NCI-H146 treated with DMSO at 0.1 percent for 48 hours (cell line): ENCODE results near the gene PPM1H.
"Not testable (repeated sequence)": the region's sequence is repeated elsewhere in the genome, so short reads cannot be mapped to it uniquely, and the experiment has no call there.

Experiments used
- DNase-seq: peaks from one replicate; lab custom pipeline; 2025; ENCODE audit not compliant: unreplicated experiment; lab: John Stamatoyannopoulos, UW

PPM1H gene

DNA sequence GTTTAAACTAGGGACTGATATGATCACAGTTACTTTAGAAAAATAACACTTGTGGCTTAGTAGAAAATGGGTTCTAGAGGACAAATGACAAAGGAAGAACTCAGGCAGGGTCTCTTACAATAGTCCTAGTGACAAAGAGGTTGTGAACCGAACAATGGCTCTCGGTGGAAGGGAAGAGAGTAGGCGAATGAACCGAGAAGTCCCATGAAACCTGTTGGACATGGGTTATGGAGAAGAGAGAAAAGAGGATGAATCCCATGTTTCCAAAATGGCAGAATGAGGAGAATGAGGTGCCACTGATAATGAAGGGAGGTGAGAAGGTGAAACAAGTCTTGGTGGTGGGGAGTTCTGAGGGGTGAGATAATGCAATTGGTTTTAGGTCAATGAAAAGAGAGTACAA is 94.1 kb downstream of the PPM1H start:
- DNase-seq, result no peak

- DNase-seq, result no peak
Observed at GRCh38 chr12:62839869-62840660, 94.9 kb downstream of the PPM1H start.

GRCh38 chr12:62834971-62835547 is 99.9 kb downstream of the PPM1H start:
- no peak for DNase-seq

GRCh38 chr12:62834406-62834805 is 100.5 kb downstream of the PPM1H start:
- peak; percentile 26 for DNase-seq

- no peak for DNase-seq
Observed at GRCh38 chr12:62833634-62834033, 101.3 kb downstream of the PPM1H start.

GRCh38 chr12:62832558-62832957 is 102.4 kb downstream of the PPM1H start:
- DNase-seq, result no peak

- no peak for DNase-seq
Observed at GRCh38 chr12:62832027-62832426, 102.9 kb downstream of the PPM1H start.

- no peak for DNase-seq
Observed at GRCh38 chr12:62827855-62828254, 107.1 kb downstream of the PPM1H start.

GRCh38 chr12:62827042-62827441 is 107.9 kb downstream of the PPM1H start:
- no peak for DNase-seq

DNA sequence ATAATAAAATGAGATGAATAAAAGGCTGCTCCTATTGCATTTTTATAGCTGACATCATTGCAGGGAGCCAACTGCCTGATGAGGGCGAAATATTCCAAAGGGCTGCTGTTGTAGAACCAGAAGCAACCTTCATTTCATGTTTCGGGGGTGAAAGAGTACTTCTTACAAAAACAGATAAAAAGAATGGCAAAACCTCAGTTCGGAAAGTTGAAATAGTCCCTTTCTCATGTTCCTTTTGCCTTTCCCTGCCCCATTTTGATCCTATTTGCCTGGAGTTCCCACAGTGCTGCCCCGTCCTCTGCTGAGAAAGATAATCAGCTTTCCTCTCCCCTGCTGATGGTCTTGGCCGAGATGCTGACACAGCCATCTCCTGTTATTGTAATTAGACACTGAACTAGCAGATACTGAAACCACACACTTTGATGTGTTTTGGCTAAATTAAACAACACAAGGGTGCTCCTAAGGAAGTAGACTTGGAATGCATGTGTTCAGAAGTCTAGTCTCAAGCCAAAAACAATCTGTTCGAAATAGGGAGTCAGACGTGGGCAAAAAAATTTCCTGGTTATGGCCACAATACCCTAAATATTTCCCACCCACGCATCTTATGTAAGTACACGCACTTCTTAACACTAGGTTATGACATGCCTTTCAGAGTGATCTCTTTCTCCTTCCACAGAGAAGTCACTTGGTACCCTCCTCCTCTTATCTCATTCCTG is 117.2 kb downstream of the PPM1H start:
- peak; percentile 15 for DNase-seq

DNA sequence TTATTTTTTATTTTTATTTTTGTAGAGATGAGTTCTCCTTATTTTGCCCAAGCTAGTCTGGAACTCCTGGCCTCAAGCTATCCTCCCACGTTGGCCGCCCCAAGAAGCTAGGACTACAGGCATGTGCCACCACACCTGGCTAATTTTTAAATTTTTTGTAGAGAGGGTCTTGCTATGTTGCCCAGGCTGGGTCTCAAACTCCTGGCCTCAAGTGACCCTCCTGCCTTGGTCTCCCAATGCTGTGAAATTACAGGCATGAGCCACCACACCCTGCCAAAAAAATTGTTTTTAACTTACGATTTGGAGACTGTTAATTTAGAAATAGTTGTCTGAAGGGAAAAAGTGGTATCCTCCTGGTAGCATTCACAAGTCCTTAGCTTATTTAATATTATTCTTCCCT is 120.7 kb downstream of the PPM1H start:
- DNase-seq, result no peak

GRCh38 chr12:62813031-62813829 is 121.7 kb downstream of the PPM1H start:
- DNase-seq, result no peak

- DNase-seq, result not testable (repeated sequence)
Observed at GRCh38 chr12:62811481-62811880, 123.5 kb downstream of the PPM1H start.

DNA sequence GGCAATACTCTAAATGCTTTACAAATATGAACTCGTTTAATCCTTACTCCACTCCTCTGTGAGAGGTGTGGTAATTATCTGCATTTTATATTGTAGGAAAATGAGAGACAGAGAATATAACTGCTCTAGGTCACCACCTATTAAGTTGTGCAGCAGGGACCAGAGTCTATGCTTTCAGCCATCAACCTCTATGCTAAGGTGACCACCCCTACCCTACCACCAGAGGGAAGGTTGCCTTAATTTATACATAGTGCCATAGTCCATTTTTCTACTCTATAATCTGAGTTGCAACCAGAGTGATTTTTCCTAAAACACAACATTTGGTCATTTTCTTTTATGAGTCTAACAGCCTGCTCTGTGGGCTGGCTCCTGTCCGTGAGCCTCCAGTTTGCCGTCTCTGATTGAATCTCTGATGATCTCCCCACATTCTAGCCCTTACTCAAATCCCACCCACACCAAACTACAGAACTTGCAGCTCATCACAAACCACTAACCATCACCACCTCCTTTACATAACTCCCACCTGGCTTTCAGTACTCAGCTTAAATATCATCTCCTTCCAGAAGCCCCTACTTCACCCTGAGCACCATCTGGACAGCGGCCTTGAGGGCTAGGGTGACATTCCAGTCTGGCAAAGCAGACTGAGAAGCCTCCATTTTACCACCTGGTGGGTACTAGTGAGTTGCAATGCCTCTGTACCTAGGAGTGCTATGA is 126.6 kb downstream of the PPM1H start:
- no peak for DNase-seq

DNA sequence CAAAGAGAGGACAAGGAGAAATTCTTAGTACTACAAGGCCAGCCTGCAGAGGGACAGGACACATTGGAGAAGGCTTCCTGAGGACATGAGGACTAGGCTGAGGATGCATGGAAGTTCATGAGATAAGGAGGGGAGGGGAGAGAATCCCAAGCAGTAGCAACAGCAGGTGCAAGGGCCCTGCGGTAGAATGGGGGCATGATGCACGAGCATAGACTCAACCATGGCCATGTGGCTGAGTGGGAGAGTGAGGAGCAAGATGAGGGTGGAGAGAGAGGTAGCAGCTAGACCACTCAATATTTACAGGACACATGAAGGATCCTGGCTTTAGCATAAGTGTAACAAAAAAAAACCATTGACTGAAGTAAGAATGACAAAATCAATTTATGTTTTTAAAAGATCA is 128.1 kb downstream of the PPM1H start:
- DNase-seq, result no peak

DNA sequence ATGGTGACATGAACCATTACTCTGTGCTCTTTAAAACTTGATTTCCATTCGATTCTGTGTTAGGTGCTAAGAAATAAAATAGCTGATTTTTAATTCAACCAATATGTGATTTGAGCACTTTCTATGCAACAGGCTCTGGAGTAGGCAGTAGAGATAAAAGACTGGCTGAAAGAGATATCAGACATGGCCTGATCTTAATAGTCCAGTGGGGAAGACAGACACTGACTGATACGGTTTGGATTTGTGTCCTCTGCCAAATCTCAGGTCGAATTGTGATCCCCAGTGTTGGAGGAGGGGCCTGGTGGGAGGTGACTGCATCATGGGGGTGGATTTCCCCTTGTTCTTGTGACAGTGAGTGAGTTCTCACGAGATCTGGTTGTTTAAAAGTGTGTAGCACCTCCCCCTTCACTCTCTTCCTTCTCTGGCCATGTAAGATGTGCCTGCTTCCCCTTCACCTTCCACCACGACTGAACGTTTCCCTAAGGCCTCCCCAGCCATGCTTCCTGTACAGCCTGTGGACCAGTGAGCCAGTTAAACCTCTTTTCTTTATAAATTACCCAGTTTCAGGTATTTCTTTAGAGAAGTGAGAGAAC is 128.6 kb downstream of the PPM1H start:
- no peak for DNase-seq

GRCh38 chr12:62805517-62805916 is 129.4 kb downstream of the PPM1H start:
- no peak for DNase-seq

DNA sequence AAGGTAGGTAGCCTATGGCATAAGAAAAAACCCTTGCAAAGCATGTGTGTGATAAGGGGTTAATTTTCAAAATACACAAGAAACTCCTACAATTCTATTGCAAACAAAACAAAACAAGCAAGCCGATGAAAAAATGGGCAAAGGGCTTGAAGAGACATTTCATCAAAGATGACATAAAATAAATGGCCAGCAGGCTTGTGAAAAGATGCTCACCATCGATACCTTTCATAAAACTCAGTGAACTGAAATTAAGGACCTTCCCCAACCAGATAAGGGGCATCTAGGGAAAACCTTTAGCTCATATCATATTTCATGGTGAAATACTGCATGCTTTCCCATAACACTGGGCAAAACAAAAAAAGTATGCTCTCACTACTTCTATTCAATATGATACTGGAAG is 131.2 kb downstream of the PPM1H start:
- DNase-seq, result peak; percentile 73

DNA sequence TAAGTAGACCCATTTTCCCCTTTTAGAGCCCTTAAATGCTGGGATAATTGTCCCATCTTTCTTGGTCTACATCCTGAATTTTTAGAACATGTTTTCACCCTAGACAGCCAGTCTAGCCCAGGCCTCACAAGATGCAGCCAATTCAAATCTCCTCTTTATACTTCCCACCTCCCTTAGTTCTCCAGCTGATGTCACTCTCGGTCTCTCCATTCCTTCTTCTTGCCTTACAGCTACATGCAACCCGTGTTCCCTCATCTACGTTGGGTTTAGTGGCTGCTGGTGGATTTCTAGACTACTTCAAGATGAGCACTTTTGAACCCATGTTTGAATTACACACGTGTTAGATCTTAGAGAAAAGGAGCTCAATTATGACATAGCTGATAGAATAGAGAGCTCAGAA is 132.0 kb downstream of the PPM1H start:
- DNase-seq, result peak; percentile 22

- no peak for DNase-seq
Observed at GRCh38 chr12:62802321-62802720, 132.6 kb downstream of the PPM1H start.
